Stimulated activated CD8-positive, alpha-beta memory T cell treated with anti-CD3 and anti-CD28 coated beads, Interleukin-12 subunit alpha, Interleukin-12 subunit beta, amount 100 ng/mL, for 24 hours (primary cell): Measurements from ENCODE around the gene EFNA4.
A peak's percentile ranks its signal among the peaks of the same experiment; 100 is the strongest.

Experiments used
- DNase-seq: peaks from one replicate; pipeline ENCODE4 v3.0.0-alpha.2; 2020; ENCODE audit errors: extremely low read depth

Gene EFNA4, protein sequence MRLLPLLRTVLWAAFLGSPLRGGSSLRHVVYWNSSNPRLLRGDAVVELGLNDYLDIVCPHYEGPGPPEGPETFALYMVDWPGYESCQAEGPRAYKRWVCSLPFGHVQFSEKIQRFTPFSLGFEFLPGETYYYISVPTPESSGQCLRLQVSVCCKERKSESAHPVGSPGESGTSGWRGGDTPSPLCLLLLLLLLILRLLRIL

DNA sequence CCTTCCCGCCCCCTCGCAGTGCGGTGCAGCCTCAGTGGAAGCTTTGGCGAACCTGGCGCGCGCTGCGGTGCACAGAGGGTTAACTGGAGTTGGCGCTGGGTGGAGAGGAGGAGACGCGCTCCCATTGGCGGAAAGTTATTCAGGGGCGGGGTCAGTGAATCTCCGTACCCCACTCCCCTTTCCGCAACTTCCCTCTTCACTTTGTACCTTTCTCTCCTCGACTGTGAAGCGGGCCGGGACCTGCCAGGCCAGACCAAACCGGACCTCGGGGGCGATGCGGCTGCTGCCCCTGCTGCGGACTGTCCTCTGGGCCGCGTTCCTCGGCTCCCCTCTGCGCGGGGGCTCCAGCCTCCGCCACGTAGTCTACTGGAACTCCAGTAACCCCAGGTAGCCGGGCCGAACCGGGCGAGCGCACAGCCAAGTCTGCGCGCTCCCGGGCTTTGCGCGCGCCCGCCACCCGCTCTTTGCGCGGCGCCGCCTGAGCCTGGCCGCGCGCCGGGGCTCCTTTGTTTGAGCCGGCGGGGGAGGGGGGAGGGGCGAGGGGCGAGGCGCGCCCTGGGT, at the start of gene EFNA4:
Gene EFNA4, plus strand, starts transcription at position 191 of the 561 bp plus-strand sequence. Its CDS starts 84 bp downstream, at position 275.
- no peak for DNase-seq

DNA sequence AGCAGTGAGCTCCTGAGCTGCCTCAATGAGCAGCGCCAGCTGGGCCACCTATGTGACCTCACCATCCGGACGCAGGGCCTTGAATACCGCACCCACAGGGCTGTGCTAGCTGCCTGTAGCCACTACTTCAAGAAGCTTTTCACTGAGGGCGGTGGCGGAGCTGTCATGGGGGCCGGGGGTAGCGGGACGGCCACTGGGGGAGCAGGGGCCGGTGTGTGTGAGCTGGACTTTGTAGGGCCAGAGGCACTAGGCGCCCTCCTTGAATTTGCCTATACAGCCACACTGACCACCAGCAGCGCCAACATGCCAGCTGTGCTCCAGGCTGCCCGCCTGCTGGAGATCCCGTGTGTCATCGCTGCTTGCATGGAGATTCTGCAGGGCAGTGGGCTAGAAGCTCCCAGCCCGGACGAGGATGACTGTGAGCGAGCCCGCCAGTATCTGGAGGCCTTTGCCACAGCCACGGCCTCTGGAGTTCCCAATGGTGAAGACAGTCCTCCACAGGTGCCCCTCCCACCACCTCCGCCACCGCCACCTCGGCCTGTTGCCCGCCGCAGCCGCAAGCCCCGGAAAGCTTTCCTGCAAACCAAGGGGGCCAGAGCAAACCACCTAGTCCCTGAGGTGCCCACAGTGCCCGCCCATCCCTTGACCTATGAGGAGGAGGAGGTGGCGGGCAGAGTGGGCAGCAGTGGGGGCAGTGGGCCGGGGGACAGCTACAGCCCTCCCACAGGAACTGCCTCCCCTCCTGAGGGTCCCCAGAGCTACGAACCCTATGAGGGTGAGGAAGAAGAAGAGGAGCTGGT, 48.6 kb upstream of the EFNA4 start:
- DNase-seq, result no peak

GRCh38 chr1:155015527-155016230, 47.9 kb upstream of the EFNA4 start:
- DNase-seq, result no peak

DNA sequence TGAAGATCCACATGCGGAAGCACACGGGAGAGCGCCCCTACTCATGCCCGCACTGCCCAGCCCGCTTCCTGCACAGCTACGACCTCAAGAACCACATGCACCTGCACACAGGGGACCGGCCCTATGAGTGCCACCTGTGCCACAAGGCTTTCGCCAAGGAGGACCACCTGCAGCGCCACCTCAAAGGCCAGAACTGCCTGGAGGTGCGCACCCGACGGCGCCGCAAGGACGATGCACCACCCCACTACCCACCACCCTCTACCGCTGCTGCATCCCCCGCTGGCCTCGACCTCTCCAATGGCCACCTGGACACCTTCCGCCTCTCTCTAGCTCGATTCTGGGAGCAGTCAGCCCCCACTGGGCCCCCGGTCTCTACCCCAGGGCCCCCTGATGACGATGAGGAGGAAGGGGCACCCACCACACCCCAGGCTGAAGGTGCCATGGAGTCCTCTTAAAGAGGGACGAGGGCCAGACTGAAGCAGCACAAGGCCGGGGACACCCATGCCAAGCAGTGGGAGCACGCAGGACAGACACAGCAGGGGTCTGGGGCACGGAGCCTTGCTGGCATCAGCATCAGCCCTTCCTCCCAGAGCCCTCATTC, 47.2 kb upstream of the EFNA4 start:
- no peak for DNase-seq

DNA sequence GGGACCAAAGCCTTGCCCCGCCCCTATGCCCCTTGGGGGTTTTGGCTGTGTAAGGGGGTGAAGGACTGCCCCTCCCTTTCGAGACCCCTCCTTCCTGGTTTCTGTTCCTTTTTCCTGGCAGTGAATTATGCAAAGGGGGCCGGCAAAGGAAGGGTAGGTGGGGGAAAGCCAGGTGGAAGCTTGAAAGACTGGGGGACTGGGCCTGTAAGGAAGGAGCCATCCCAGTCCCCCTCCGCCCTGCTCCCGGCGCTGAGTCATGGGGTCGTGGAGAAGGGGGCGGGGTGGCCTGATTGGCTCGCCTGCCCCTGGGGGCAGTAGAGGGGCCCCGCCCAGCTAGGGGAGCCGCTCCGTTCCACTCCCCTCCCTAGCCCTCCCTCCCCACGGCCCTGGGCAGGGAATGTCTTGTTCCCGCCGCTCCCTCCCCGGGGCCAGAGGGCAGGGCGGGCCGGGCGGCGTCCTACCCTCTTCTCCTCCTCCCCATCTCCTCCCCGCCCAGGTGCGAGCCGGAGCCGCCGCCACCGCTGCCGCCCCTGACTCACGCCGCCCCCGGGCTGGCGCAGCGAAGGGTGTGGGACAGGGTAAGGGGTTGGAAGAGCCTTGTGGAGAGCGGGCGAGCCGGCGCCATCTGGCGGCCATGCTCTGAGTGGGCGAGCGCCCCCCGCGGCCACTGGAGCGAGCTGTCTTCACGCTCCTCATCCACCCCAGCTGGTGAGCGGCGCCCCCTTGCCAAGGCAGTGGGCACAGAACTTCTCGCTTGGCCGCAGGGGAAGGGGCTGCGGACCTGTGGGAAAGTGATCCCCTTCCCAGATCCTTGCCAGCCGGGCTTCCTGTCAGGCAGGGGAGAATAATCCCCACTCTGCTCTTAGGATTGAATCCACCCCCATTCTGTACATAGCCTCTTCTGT, 46.2 kb upstream of the EFNA4 start:
- DNase-seq, result peak; percentile 69

DNA sequence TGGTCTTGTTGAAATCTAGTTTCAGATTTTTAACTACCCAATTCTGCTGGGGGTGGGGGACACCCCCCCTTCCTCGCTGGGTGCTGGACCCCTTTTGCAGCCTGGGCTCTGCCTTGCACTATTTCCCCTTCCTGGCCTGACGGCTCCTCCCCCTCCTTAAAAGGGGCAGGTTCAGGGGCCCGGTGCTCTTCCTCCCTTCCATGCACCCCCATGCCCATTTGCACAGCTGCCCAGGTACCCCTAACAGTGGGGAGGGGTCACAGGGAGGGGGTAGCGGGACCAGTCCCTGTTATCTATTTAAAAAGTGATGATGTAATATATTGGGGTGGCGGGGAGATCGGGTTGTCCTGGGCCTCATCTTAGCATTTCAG, 45.6 kb upstream of the EFNA4 start:
- no peak for DNase-seq

DNA sequence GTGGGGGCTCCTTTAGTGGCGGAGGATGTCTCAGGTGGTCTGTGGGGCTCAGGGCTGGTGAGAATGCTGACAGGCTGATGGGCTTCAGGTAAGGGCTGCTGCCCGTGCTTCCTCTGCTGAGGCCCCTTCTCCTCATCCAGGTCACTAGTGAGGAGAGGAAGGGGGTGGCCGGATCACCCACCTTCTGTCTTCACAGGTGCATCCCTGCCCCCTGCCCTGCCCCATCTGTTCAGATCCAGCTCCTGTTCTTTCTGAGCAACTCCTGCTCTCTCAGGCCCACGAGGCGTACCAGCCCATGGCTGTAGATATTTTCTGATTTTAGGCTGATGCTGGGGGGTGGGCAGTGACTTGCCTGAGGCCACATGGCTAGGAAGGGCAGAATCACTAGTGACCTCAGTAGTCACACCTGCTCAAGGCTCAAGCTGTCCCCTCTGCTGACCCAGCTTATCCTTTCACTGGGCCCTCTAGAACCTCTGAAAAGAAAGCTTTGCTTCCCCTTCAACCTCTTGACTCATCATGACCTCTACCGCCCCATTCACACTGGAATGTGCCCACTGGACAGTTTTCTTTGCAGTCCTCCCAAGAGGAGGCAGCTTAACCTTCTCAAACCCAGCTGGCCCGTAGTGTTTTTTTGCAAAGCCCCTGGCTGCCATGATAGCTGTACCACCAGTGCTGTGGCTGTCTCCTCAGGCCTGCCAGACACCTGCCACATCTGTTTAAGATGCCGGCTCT, 44.8 kb upstream of the EFNA4 start:
- no peak for DNase-seq

DNA sequence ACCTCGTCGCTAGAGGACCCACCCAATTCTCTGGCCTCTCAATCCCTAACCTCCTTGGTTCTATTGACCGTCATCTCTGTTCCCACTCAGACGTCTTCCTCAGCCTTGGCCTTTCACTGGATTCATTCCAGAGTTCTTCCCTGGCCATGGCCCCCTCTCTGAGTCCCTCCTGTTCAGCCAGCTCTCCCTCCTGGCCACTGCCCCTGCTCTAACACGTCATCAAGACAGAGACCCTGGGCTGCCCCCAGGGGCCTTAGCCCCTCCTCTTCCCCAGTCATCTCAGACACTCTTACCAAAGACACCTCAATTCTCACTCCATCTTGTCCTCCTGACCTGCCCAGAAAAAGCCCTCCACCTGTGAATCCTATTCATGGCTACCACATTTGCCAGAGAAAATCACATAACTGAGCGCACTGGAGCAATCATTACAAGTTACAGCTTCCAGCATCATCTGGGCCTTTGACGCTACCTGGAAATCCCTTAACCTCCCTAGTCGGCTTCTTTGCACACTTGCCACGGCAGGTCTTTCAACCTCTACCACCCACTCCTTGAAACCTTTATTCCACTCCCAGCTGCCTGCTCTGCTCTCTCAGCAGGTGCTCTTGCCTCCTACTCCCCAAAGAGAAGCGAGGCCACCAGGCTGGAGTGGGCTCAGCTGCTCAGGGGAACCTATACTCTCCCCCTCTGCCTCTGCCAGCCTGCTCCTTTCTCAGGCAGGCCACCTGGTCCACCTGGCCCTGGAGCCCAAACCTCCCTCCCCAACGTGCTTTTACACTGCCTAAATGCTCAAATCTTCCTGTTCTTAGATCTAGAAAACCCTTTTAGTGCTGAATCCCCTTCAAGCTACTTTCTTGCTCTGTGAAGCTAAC, 43.9 kb upstream of the EFNA4 start:
- DNase-seq, result no peak

DNA sequence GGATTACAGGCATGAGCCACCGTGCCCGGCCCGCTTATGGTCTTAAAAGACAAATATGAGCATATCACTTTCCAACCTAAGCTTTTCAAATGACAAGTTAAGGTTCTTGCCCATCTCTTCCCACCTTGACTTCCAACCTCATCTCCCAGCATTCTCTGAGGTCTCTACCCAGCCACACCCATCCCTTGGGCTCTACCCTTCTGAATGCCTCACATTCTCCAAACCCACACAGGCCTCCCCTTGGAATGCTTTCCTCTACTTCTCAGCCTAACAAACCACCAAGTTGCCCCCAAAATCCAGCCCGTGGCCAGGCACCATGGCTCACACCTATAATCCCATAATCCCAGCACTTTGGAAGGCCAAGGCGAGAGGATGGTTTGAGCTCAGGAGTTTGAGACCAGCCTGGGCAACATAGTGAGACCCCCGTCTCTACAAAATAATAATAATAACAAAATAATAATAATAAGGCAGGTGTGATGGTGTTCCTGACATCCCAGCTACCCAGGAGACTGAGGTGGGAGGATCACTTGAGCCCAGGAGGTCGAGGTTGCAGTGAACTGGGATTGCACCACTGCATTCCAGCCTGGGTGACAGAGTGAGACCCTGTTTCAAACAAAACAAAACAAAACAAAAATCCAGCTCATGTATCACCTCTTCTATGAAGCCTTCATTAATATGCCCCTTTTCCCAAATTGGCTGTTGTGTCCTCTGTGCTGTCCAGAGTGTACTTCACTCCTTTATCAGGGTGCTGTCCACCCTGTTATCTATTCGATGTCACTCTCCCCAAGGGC, 41.2 kb upstream of the EFNA4 start:
- DNase-seq, result no peak

DNA sequence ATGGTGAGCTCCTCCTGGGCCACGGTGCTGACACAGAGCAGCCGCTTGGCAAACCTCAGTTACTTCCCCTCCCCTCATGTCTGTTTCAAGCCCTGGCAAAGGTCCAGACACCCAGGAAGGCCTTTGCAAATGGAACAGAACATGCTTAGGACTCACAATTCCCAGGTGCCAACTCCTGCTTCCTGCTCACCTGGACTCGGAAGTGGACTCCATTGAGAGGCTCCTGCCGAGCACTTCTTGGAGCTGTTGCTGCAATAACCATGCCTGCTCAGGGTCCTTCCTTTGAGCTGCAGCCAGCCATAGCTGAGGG, 40.7 kb upstream of the EFNA4 start:
- no peak for DNase-seq

DNA sequence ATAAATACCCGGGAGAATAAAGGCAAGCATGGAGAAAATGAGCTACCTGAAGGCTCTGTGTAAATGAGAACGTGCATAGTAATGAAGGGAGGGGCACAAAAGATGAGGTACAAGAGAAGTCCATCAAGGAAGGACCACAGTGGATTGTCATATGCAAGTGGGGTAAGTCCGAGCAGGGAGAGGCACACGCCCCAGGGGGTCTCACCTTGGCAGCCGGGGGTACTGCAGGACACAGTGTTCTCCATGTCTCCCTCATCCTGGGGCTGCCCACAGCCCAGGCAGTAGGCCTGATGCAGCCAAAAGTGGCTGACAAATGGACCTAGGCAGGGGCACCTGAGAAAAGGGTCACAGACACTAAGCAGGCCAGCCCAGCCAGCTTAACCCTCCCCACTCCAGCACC, 39.9 kb upstream of the EFNA4 start:
- no peak for DNase-seq

- DNase-seq, result no peak
Observed at GRCh38 chr1:155024315-155024714, 39.2 kb upstream of the EFNA4 start.

DNA sequence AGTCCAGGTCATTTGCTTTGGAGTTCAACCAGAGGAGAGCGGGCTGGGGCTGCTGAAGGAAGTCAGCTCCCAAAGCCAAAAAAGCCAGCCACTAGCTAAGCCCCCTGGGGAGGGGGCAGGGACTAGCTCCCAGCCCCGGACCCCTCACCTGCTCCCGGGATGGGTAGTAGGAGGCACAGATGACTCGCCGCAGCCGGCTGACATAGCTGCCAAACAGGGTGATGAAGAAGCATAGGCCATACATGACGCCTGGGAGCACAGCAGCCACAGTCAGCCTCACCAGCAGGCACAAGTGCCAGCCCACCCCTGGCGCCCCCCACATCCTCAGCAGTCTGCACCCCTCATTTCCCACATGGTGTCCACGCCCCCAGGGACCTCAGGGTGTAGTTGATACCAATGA, 37.4 kb upstream of the EFNA4 start:
- no peak for DNase-seq

DNA sequence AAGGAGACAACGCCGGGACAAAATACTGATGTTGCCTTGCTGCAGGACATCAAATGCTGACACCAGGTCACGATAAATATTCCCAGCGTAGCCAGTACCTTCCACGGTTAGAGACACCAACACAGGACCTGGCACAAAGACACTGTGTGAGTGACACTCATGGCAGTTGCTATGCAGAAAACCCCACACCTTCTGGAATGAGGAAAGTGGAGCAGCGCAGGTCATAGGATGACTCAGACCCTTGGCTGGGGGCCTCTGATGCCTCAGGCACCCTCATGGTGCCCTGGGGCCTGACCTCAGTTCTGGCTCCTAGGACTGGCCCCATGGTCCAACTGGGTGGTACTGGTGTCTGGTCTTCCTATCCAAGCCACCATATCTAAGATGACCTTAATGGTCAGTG, 37.0 kb upstream of the EFNA4 start:
- DNase-seq, result no peak

GRCh38 chr1:155029513-155030242, 33.9 kb upstream of the EFNA4 start:
- no peak for DNase-seq

GRCh38 chr1:155030243-155030795, 33.2 kb upstream of the EFNA4 start:
- DNase-seq, result no peak

DNA sequence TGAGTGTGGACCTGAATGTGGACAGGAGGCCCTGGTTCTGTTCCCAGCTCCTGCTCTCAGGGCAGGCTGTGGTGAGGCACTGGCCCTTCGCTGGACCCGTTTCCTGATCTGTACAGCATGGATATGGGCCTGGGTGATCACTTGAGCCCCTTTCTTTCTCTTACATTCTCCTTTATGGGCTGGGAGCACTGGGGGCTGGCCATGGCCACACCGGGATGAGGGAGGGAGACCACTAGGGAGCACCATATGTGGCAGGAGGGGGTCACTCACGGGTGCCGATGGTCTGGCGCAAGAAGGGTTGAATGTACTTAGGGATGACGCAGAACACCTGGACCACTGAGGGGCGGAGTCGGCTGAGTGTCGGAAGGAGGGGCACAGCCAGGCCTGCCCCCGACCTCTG, 32.6 kb upstream of the EFNA4 start:
- DNase-seq, result no peak

DNA sequence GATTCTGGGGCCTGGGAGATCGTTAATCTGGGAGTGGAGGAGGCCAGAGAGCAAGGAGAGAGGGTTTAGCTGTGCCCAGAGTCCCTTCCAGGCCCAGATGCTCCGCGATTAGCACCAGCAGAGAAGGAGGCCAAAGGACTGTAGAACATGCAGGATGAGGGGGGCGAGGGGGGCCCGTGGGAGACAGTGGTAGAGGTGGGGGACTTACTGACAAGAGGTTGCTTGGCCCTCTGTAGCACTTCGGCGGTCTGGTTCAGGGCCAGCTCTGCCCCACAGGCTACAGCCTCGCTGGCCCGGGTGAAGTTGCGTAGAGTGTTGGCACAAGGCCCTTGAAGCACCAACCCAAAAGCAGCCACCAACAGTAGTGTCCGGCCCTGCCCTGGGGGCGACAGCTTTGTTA, 30.7 kb upstream of the EFNA4 start:
- DNase-seq, result no peak
